ENCODE measurements around the gene ISG20L2. TPM values are rescaled to one million over a fixed set of nuclear protein-coding genes. Genes with fewer than 3 reads are reported as not detected.

The ISG20L2 gene
- total and polyA plus RNA-seq, 2 experiments from 2014 or later: 23.1 to 34.9 TPM

DNA sequence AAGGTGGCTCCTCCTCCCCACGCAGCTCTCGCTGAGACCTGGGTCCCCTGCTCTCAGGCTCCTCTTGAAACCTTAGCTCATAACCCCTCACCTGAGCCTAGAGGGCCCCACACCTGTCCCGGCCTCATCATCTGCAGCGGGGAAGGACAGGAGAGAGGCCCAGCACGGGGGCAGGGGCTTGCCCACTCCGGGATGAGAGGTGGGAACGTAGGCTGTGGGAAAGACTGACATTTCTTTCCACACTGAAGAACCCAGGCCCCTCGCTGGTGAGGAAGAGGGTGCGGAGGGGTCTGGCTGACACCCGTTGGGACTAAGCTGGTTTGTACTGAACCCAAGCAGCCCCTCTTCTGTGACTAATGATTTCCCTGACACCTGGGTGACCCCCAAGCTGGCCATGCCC lies 37.4 kb downstream of the ISG20L2 start:
- H3K4me3 ChIP-seq: peak overlapping the region; percentile 51

More for the DNA sequence above, 37.4 kb downstream of the ISG20L2 start:
- DNase-seq (ENCODE audit: low spot score) (no peak), ATAC-seq (no peak)
- Histone ChIP-seq H3K9me2 (ENCODE audit: insufficient read depth) (no peaks in the 10 kb centered on the region), H3K27me3 (ENCODE audit: insufficient read depth) (peaks cover 22% of the 10 kb centered on the region), H3K4me2 (peak overlapping the region; percentile 89), H3K79me2 (replicated peaks; ENCODE audit: insufficient read depth) (no peaks in the 10 kb centered on the region), H3K27ac (ENCODE audit: low read depth) (no peak overlapping the region; the same call in 1 of the 2 replicates), H3K4me1 (ENCODE audit: insufficient read depth) (peaks cover 53% of the 10 kb centered on the region), H2AFZ (no peak overlapping the region), H3K36me3 (ENCODE audit: insufficient read depth) (no peaks in the 10 kb centered on the region), H3F3A (replicated peaks; ENCODE audit: low read depth) (peaks cover 36% of the 10 kb centered on the region), H4K20me1 (replicated peaks; ENCODE audit: insufficient read depth) (no peaks in the 10 kb centered on the region)
- H3K4me3 Mint-ChIP-seq: peak overlapping the region; percentile 55
- no peaks in the 10 kb centered on the region; the same call in 2 of the 3 replicates for H3K9me3 Mint-ChIP-seq
- H3K36me3 Mint-ChIP-seq (ENCODE audit: low read depth): no peaks in the 10 kb centered on the region; the same call in 2 of the 3 replicates
- H3K27ac Mint-ChIP-seq: no peak overlapping the region
- TF ChIP-seq, protein P1, sequence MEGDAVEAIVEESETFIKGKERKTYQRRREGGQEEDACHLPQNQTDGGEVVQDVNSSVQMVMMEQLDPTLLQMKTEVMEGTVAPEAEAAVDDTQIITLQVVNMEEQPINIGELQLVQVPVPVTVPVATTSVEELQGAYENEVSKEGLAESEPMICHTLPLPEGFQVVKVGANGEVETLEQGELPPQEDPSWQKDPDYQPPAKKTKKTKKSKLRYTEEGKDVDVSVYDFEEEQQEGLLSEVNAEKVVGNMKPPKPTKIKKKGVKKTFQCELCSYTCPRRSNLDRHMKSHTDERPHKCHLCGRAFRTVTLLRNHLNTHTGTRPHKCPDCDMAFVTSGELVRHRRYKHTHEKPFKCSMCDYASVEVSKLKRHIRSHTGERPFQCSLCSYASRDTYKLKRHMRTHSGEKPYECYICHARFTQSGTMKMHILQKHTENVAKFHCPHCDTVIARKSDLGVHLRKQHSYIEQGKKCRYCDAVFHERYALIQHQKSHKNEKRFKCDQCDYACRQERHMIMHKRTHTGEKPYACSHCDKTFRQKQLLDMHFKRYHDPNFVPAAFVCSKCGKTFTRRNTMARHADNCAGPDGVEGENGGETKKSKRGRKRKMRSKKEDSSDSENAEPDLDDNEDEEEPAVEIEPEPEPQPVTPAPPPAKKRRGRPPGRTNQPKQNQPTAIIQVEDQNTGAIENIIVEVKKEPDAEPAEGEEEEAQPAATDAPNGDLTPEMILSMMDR (conservative IDR thresholded peaks at IDR 0.05; ENCODE audit: low read depth in 2 of 2): no peak
- TF ChIP-seq EZH2phosphoT487 (IDR thresholded peaks at IDR 0.05; ENCODE audit: unreplicated experiment) (no peak), EZH2 (IDR thresholded peaks at IDR 0.05; ENCODE audit: low read depth, unreplicated experiment) (no peak), JUNB (IDR thresholded peaks at IDR 0.05; ENCODE audit: unreplicated experiment) (no peak), ZNF114 (CRISPR knock-in tag; IDR thresholded peaks at IDR 0.05) (no peak), POLR2AphosphoS5 (IDR thresholded peaks at IDR 0.05; ENCODE audit: low read depth) (no peak), ZNF331 (CRISPR knock-in tag; IDR thresholded peaks at IDR 0.05; ENCODE audit: low read depth) (no peak), STAT1 (IDR thresholded peaks at IDR 0.05; ENCODE audit: unreplicated experiment) (no peak), NANOG (IDR thresholded peaks at IDR 0.05; ENCODE audit: borderline replicate concordance) (no peak), CREB1 (CRISPR knock-in tag; IDR thresholded peaks at IDR 0.05; ENCODE audit: low read depth) (no peak)
- TF ChIP-seq, protein P2, sequence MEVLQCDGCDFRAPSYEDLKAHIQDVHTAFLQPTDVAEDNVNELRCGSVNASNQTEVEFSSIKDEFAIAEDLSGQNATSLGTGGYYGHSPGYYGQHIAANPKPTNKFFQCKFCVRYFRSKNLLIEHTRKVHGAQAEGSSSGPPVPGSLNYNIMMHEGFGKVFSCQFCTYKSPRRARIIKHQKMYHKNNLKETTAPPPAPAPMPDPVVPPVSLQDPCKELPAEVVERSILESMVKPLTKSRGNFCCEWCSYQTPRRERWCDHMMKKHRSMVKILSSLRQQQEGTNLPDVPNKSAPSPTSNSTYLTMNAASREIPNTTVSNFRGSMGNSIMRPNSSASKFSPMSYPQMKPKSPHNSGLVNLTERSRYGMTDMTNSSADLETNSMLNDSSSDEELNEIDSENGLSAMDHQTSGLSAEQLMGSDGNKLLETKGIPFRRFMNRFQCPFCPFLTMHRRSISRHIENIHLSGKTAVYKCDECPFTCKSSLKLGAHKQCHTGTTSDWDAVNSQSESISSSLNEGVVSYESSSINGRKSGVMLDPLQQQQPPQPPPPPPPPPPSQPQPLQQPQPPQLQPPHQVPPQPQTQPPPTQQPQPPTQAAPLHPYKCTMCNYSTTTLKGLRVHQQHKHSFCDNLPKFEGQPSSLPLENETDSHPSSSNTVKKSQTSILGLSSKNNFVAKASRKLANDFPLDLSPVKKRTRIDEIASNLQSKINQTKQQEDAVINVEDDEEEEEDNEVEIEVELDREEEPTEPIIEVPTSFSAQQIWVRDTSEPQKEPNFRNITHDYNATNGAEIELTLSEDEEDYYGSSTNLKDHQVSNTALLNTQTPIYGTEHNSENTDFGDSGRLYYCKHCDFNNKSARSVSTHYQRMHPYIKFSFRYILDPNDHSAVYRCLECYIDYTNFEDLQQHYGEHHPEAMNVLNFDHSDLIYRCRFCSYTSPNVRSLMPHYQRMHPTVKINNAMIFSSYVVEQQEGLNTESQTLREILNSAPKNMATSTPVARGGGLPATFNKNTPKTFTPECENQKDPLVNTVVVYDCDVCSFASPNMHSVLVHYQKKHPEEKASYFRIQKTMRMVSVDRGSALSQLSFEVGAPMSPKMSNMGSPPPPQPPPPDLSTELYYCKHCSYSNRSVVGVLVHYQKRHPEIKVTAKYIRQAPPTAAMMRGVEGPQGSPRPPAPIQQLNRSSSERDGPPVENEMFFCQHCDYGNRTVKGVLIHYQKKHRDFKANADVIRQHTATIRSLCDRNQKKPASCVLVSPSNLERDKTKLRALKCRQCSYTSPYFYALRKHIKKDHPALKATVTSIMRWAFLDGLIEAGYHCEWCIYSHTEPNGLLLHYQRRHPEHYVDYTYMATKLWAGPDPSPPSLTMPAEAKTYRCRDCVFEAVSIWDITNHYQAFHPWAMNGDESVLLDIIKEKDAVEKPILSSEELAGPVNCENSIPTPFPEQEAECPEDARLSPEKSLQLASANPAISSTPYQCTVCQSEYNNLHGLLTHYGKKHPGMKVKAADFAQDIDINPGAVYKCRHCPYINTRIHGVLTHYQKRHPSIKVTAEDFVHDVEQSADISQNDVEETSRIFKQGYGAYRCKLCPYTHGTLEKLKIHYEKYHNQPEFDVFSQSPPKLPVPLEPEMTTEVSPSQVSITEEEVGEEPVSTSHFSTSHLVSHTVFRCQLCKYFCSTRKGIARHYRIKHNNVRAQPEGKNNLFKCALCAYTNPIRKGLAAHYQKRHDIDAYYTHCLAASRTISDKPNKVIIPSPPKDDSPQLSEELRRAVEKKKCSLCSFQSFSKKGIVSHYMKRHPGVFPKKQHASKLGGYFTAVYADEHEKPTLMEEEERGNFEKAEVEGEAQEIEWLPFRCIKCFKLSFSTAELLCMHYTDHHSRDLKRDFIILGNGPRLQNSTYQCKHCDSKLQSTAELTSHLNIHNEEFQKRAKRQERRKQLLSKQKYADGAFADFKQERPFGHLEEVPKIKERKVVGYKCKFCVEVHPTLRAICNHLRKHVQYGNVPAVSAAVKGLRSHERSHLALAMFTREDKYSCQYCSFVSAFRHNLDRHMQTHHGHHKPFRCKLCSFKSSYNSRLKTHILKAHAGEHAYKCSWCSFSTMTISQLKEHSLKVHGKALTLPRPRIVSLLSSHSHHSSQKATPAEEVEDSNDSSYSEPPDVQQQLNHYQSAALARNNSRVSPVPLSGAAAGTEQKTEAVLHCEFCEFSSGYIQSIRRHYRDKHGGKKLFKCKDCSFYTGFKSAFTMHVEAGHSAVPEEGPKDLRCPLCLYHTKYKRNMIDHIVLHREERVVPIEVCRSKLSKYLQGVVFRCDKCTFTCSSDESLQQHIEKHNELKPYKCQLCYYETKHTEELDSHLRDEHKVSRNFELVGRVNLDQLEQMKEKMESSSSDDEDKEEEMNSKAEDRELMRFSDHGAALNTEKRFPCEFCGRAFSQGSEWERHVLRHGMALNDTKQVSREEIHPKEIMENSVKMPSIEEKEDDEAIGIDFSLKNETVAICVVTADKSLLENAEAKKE (CRISPR knock-in tag; IDR thresholded peaks at IDR 0.05): no peak
- TF ChIP-seq, protein P3, sequence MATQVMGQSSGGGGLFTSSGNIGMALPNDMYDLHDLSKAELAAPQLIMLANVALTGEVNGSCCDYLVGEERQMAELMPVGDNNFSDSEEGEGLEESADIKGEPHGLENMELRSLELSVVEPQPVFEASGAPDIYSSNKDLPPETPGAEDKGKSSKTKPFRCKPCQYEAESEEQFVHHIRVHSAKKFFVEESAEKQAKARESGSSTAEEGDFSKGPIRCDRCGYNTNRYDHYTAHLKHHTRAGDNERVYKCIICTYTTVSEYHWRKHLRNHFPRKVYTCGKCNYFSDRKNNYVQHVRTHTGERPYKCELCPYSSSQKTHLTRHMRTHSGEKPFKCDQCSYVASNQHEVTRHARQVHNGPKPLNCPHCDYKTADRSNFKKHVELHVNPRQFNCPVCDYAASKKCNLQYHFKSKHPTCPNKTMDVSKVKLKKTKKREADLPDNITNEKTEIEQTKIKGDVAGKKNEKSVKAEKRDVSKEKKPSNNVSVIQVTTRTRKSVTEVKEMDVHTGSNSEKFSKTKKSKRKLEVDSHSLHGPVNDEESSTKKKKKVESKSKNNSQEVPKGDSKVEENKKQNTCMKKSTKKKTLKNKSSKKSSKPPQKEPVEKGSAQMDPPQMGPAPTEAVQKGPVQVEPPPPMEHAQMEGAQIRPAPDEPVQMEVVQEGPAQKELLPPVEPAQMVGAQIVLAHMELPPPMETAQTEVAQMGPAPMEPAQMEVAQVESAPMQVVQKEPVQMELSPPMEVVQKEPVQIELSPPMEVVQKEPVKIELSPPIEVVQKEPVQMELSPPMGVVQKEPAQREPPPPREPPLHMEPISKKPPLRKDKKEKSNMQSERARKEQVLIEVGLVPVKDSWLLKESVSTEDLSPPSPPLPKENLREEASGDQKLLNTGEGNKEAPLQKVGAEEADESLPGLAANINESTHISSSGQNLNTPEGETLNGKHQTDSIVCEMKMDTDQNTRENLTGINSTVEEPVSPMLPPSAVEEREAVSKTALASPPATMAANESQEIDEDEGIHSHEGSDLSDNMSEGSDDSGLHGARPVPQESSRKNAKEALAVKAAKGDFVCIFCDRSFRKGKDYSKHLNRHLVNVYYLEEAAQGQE (IDR thresholded peaks at IDR 0.05; ENCODE audit: unreplicated experiment): no peak
- TF ChIP-seq, protein P4, sequence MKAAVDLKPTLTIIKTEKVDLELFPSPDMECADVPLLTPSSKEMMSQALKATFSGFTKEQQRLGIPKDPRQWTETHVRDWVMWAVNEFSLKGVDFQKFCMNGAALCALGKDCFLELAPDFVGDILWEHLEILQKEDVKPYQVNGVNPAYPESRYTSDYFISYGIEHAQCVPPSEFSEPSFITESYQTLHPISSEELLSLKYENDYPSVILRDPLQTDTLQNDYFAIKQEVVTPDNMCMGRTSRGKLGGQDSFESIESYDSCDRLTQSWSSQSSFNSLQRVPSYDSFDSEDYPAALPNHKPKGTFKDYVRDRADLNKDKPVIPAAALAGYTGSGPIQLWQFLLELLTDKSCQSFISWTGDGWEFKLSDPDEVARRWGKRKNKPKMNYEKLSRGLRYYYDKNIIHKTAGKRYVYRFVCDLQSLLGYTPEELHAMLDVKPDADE (IDR thresholded peaks at IDR 0.05): no peak
- H3K4me1 Mint-ChIP-seq: peaks cover 57% of the 10 kb centered on the region
- peaks cover 19% of the 10 kb centered on the region for H3K27me3 Mint-ChIP-seq (ENCODE audit: insufficient read depth, low read depth, poor library complexity)

All from GM23338 (cell line).